ENCODE results near the gene ZNF107.
"Not testable (repeated sequence)": the region's sequence is repeated elsewhere in the genome, so short reads cannot be mapped to it uniquely, and the experiment has no call there.

ZNF107 gene

GRCh38 chr7:64643566-64643965 is 22.4 kb upstream of the ZNF107 start:
- no peak for DNase-seq (ENCODE audit: low spot score)

GRCh38 chr7:64651203-64651602 is 14.7 kb upstream of the ZNF107 start:
- no peak for DNase-seq (ENCODE audit: low spot score)

- no peak for DNase-seq (ENCODE audit: low spot score)
Observed at GRCh38 chr7:64651632-64652165, 14.2 kb upstream of the ZNF107 start.

- no peak for DNase-seq (ENCODE audit: low spot score)
Observed at GRCh38 chr7:64653721-64654401, 12.1 kb upstream of the ZNF107 start.

GRCh38 chr7:64654796-64655548 is 11.0 kb upstream of the ZNF107 start:
- no peak for DNase-seq (ENCODE audit: low spot score)

- no peak for DNase-seq (ENCODE audit: low spot score)
Observed at GRCh38 chr7:64655811-64656210, 10.1 kb upstream of the ZNF107 start.

GRCh38 chr7:64656489-64656888 is 9.4 kb upstream of the ZNF107 start:
- DNase-seq (ENCODE audit: low spot score), result no peak

GRCh38 chr7:64662091-64662490 is 3.8 kb upstream of the ZNF107 start:
- DNase-seq (ENCODE audit: low spot score), result not testable (repeated sequence)

GRCh38 chr7:64666663-64667050 is 724 bp downstream of the ZNF107 start:
- no peak for DNase-seq (ENCODE audit: low spot score)

GRCh38 chr7:64667311-64667710 is 1.4 kb downstream of the ZNF107 start:
- DNase-seq (ENCODE audit: low spot score), result no peak

GRCh38 chr7:64672414-64672813 is 6.5 kb downstream of the ZNF107 start:
- DNase-seq (ENCODE audit: low spot score), result no peak

- no peak for DNase-seq (ENCODE audit: low spot score)
Observed at GRCh38 chr7:64685091-64685490, 19.2 kb downstream of the ZNF107 start.

GRCh38 chr7:64685741-64686140 is 19.8 kb downstream of the ZNF107 start:
- no peak for DNase-seq (ENCODE audit: low spot score)

- no peak for DNase-seq (ENCODE audit: low spot score)
Observed at GRCh38 chr7:64686493-64687184, 20.7 kb downstream of the ZNF107 start.

- DNase-seq (ENCODE audit: low spot score), result no peak
Observed at GRCh38 chr7:64687249-64687648, 21.3 kb downstream of the ZNF107 start.

GRCh38 chr7:64688988-64689387 is 23.1 kb downstream of the ZNF107 start:
- DNase-seq (ENCODE audit: low spot score), result no peak

- no peak for DNase-seq (ENCODE audit: low spot score)
Observed at GRCh38 chr7:64691831-64692230, 25.9 kb downstream of the ZNF107 start.

GRCh38 chr7:64697863-64698262 is 31.9 kb downstream of the ZNF107 start:
- DNase-seq (ENCODE audit: low spot score), result not testable (repeated sequence)

- no peak for DNase-seq (ENCODE audit: low spot score)
Observed at GRCh38 chr7:64706625-64707292, 40.8 kb downstream of the ZNF107 start.

GRCh38 chr7:64717896-64718295 is 52.0 kb downstream of the ZNF107 start:
- DNase-seq (ENCODE audit: low spot score), result not testable (repeated sequence)

- no peak for DNase-seq (ENCODE audit: low spot score)
Observed at GRCh38 chr7:64729089-64729848, 63.3 kb downstream of the ZNF107 start.
